GM19397 (cell line): ENCODE results near the gene MYCBP.
"Not testable (repeated sequence)": the region's sequence is repeated elsewhere in the genome, so short reads cannot be mapped to it uniquely, and the experiment has no call there.

Experiments used
- ATAC-seq: cut with Tn5 transposase; IDR thresholded peaks from one replicate; pipeline ENCODE4 v1.9.1; 2021; ENCODE audit warnings: mild to moderate bottlenecking, moderate library complexity; ENCODE audit not compliant: unreplicated experiment

The MYCBP gene

GRCh38 chr1:38870996-38871395, 2.2 kb downstream of the MYCBP start:
- no peak for ATAC-seq

DNA sequence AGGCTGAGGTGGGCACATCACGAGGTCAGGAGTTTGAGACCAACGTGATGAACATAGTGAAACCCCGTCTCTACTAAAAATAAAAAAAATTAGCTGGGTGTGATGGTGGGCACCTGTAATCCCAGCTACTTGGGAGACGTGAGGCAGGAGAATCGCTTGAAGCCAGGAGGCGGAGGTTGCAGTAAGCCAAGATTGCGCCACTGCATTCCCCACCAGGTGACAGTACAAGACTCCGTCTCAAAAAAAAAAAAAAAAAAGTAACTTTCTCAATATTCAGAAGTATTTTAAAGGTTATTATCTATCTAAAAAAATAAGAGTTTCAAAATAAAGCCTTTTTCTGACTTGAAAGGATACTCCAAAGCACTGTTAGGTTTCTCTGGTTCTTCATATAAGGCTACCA, 5.9 kb downstream of the MYCBP start:
- no peak for ATAC-seq

- ATAC-seq = no peak
Measured at GRCh38 chr1:38865112-38865715, 7.9 kb downstream of the MYCBP start.

DNA sequence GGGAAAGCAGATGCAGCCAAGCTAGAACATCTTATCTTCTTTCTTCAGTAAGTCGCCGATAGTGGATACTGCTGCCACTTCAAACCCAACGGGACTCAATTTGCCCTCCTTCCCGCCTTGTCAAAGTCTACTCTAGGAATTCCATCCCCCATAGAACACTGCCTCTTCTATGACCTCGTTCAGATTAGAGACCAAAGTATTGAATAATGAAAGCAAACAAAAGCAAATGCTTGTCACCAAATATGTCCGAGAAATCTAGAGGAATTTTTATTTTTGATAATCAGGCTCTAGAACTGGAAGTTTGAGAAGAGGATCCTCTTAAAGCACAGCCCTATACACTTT, 12.7 kb downstream of the MYCBP start:
- ATAC-seq = no peak

DNA sequence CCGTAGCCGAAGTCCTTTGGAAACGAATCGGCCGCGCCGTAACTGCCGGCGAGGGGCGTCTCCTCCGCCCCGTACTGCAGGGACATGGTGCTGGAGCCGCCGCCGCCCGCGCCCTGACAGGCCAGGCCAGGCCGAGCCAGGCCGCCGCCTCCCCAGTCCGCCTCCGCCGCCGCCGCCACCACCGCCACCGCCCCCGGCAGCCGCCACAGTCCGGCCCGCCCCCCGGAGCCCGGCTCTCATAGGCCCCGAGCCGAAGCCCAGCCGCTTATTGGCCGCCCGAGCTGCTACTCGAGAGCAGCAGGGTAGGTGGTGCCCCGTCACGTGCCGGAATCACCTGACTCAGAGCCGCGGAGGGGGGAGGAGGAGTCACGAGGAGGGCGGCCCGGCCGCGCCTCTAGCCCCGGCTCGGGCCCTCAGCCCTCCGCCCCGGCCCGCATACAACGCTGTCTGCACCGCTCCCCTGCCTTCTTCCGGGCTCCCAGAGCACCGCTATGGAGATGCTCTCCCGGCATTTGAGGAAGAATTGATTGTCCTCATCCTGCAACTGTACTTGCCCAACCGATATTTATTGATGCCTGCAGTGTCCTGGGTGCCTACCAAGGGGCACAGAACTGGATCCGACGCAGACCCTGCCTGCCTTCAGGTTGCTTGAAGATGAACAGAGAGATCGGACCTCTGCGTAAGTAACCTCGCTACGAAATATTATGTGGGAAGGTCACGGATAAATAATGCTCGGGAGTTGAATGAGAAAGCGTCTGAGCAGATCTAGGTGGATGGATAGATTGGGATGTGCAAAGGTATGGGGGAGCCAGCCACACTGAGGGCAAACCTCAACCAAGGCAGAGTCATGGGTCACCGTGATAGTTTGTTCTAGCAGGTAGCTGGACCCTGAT, 13.3 kb downstream of the MYCBP start, which contains the start of gene RRAGC:
Gene RRAGC, minus strand, starts transcription at position 212 of the 893 bp plus-strand sequence. Its CDS starts 126 bp downstream, at position 86.
- ATAC-seq = peak; percentile 96

DNA sequence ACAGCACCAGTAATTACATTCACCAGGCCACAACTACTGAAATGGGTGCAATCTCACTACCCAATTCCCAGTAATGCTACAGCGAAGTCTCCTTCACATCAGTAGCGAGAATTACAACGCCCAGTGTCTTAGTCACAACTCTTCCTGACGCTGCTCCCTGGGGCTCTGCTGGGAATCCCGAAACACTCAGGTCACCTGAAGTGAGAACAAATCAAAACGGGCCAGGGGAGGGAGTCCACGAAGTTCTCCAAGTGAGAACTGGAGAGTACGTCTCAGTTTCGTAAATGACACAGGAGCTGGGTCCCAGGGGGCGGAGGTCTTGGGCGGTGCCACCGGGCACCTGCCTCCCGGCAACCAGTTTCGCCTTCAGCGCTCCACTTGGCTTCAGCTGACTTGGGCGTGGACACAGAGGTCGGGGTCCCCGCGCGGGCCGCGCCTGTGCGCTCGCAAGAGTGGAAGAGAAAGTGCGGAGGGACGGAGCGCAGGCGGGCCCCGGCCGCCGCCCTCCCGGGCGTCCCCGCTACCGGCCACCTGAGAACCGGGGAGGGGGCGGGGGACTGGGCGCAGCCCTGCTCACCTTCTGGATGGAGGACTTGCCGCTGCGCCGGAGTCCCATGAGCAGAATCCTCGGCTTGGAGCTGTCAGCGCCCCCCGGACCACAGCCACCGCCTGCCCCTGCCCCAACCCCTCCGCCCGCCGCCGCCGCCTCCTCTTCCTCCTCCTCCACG, 14.2 kb downstream of the MYCBP start:
- ATAC-seq = peak; percentile 34

GRCh38 chr1:38852780-38853179, 20.4 kb downstream of the MYCBP start:
- ATAC-seq = no peak

GRCh38 chr1:38848071-38848470, 25.1 kb downstream of the MYCBP start:
- no peak for ATAC-seq

GRCh38 chr1:38846210-38846609, 26.9 kb downstream of the MYCBP start:
- no peak for ATAC-seq

- ATAC-seq = not testable (repeated sequence)
Measured at GRCh38 chr1:38845088-38845487, 28.1 kb downstream of the MYCBP start.

DNA sequence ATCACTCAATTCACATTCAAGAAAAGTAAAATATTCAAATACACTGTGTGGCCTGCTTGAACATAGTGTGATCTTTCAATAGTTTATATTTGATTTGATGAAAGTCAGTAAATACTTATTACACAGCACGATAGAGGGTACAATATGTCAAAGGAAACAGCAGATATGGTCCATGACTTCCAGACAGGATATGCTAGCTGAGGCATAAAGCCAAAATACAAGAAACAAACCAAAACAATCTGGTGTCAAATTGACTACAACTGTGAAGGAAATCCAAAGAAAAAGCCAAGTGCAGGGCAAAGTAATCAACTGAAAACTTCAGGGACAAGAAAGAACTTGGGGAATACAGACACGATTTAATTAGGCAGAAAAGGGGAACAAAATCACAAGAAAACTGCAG, 32.9 kb downstream of the MYCBP start:
- no peak for ATAC-seq

DNA sequence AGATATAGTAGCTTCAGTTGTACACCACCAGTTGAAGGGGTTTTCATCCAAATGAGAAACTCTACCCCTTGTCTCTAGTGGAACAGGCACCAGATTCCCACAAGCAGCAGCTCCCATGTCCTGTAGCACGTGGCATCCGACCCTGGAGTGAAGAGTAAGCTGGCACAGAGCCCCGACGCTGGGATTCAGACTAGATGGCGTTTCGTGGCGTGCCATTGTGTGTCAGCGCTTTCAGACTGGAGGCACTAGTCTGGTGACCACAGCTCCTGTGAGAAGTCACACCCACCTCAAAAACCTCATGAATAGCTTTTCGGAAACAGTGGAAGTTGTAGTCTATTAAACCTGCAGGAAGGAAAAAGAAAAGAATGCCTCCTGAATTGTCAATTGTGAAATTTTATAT, 33.8 kb downstream of the MYCBP start:
- no peak for ATAC-seq

- not testable (repeated sequence) for ATAC-seq
Measured at GRCh38 chr1:38836316-38836715, 36.8 kb downstream of the MYCBP start.

DNA sequence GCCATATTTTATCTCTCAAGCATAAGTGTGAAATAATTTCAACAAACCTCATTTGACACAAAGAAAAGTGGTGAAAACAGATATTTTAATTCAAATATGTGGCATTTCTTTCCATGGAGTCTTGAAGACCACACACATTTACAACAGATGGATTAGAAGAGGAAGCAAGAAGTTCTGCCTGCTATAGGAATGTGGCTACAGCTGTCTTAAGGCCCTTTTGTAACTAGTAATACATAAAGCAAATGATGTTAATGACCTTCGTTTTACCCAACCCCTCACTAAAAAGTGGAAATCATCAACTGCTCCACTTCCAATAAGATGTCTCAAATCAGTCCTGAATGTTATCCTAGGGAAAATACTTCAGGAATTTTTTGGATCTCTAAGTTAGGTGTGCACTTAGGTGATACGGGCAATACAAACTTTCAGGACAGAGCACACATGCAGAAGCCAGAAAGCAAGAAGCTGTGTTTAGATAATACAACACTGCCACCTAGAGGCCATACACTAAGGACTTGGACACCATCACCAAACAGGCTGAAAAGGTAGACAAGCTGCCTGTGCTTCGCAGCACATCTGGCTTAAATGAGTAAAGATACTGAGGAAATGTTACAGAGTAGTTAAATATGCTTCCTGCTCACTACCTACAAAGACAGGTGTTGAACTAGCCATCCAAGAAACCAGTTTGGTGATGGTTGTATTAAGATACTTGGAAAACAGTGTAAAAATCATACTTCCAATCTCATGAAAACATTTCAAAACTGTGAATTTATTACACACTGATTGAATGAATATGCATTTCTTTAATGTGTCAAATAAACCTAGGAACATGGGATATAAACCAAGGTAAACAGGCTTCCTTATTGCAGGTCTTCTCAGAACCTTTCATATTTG, 38.0 kb downstream of the MYCBP start:
- ATAC-seq = no peak

DNA sequence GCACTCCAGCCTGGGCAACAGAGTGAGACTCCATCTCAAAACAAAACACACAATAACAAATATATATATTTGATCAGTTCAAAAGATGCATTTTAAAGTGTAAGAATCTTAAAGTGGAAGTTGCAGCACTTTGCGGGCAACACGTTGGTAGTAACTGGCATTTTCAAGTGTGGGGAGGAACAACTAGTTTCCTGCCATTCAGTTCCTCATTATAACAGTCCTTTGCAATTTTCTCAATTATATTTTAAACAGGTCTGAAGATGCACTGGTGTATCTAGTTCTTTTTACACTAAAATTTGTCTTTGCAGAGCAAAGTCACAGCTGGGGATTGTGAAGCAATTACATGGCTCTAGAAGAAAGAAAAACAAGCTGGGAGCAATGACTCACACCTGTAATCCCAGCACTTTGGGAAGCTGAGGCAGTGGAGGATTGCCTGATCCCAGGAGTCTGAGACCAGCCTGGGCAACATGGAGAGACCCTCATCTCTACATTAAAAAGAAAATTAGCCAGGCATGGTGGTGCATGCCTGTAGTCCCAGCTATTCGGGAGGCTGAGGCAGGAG, 38.8 kb downstream of the MYCBP start:
- no peak for ATAC-seq

GRCh38 chr1:38833146-38833545, 40.0 kb downstream of the MYCBP start:
- no peak for ATAC-seq

DNA sequence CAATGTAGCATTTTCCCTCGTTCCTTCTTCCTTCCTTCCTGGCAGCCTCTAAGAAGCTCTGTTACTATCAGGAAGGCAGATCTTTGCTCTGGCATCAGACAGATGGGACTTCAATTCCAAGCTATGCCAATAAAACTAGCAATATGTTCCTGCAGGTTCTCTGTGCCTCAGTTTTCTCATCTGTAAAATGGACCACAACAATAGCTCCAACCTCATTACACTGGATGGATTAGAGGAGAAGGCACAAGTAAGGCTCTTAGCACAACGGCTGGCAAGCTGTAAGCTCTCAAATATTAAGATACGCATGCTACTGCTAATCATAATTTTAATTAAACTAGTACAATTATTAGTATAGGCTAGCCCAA, 40.8 kb downstream of the MYCBP start:
- ATAC-seq = no peak

DNA sequence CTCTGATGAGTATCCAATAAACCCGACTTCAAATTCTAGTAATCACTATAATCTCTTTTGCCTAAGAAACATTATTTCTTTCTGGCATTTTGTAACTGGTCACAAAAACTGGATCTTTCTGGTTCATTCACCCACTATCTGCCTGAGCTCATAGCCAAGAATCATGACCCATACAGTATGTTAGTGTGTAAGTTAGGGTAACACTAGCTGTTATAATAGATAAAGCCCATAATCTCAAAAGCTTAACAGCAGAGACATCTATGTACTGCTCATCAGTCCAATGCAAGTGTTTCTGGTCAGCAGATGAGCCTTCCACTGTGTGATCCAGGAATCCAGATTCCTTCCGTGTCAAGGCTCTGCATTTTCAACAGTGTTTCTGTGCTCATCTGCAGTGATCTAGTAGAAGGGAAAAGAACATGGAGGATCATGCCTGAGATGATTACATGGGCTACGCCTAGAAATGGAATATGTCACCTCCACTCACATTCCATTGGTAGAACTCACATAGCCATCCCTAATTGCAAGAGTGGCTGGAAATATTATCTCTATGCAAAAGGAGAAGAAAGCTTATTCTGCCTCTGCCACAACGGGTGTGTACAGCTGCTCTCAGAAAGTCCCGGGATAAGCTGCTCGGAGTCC, 41.3 kb downstream of the MYCBP start:
- ATAC-seq = no peak

DNA sequence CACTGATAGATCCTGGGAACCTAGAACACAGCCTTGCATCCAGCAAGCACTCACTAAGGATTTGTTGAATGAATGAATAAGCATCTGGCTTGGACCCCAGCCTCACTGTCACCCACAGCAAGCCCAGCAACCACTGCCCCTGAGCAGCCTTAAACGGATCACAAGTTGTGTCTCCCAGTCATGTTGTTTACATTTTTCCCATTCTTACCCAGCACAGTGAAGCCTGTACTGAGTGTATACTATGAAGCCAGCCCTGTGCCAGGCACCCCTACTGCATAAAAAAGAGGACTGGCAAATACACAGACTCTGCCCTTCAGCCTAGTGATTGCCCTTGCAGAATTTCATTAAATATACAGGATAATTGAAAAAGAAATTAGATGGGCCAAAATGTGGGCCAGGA, 43.8 kb downstream of the MYCBP start:
- ATAC-seq = no peak

- ATAC-seq = no peak
Measured at GRCh38 chr1:38827318-38827717, 45.8 kb downstream of the MYCBP start.
